ENCODE measurements around the gene ADAMTSL3.

ADAMTSL3 gene

GRCh38 chr15:83999396-84000135 lies 345.6 kb downstream of the ADAMTSL3 start:
- TF ChIP-seq, protein P1, sequence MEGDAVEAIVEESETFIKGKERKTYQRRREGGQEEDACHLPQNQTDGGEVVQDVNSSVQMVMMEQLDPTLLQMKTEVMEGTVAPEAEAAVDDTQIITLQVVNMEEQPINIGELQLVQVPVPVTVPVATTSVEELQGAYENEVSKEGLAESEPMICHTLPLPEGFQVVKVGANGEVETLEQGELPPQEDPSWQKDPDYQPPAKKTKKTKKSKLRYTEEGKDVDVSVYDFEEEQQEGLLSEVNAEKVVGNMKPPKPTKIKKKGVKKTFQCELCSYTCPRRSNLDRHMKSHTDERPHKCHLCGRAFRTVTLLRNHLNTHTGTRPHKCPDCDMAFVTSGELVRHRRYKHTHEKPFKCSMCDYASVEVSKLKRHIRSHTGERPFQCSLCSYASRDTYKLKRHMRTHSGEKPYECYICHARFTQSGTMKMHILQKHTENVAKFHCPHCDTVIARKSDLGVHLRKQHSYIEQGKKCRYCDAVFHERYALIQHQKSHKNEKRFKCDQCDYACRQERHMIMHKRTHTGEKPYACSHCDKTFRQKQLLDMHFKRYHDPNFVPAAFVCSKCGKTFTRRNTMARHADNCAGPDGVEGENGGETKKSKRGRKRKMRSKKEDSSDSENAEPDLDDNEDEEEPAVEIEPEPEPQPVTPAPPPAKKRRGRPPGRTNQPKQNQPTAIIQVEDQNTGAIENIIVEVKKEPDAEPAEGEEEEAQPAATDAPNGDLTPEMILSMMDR (IDR thresholded peaks at IDR 0.05; ENCODE audit: insufficient read depth, low read depth, low read length, missing control alignments): no peak
- no peak overlapping the region for H3K4me3 ChIP-seq (ENCODE audit: low read depth, low read length)
- DNase-seq (ENCODE audit: low read depth): no peak

GRCh38 chr15:84001037-84001436 lies 347.1 kb downstream of the ADAMTSL3 start:
- H3K4me3 ChIP-seq (ENCODE audit: low read depth, low read length): no peak overlapping the region
- DNase-seq (ENCODE audit: low read depth): no peak
- TF ChIP-seq, protein P1 (IDR thresholded peaks at IDR 0.05; ENCODE audit: insufficient read depth, low read depth, low read length, missing control alignments): no peak

DNA sequence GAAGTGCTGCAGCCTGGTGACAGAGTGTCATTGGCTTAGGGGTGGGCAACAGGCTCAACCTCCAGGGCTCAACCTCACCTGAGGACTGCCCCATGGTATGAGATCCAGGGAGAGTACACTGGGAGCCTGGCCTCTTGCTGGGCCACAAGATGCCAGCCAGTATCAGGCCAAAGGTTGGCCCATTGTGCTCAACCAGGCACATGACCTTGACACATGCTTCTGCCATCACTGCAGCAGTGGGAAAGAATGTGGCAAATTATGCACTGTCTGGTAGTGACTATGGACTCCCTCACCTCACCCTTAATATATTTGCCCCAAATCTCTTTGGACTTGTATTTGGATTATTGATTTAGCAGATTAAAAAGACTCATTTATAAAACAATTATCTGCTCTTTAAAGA lies 347.7 kb downstream of the ADAMTSL3 start:
- H3K4me3 ChIP-seq (ENCODE audit: low read depth, low read length): no peak overlapping the region
- TF ChIP-seq, protein P1 (IDR thresholded peaks at IDR 0.05; ENCODE audit: insufficient read depth, low read depth, low read length, missing control alignments): no peak
- DNase-seq (ENCODE audit: low read depth): no peak

GRCh38 chr15:84003791-84004503 lies 350.0 kb downstream of the ADAMTSL3 start:
- no peak overlapping the region for H3K4me3 ChIP-seq (ENCODE audit: low read depth, low read length)
- TF ChIP-seq, protein P1 (IDR thresholded peaks at IDR 0.05; ENCODE audit: insufficient read depth, low read depth, low read length, missing control alignments): no peak
- no peak for DNase-seq (ENCODE audit: low read depth)

DNA sequence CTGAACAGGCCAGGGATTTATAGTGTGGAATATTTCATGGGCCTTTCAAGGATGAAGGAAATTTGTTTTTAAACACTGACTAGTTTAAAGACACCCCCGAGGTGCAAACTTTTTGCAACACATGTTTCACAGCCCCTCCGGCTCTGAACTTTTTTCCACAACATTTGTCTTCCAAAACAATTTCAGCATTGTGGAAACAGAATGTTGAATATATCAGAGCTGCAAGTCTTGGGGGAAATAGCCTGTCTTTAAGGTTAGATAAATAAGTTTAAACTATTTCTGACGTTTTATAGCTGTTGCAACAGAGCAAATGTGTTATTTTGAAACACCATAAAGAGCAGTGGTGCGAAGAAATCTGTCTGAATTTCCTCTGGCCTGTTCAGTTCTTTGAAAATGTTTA lies 352.5 kb downstream of the ADAMTSL3 start:
- no peak overlapping the region for H3K4me3 ChIP-seq (ENCODE audit: low read depth, low read length)
- DNase-seq (ENCODE audit: low read depth): no peak
- TF ChIP-seq, protein P1 (IDR thresholded peaks at IDR 0.05; ENCODE audit: insufficient read depth, low read depth, low read length, missing control alignments): no peak

GRCh38 chr15:84009616-84010015 lies 355.7 kb downstream of the ADAMTSL3 start:
- TF ChIP-seq, protein P1 (IDR thresholded peaks at IDR 0.05; ENCODE audit: insufficient read depth, low read depth, low read length, missing control alignments): no peak
- no peak overlapping the region for H3K4me3 ChIP-seq (ENCODE audit: low read depth, low read length)
- DNase-seq (ENCODE audit: low read depth): no peak
